Lung (tissue), 12 donors: ENCODE results near the gene SDF2L1. TPM values are rescaled to one million over a fixed set of nuclear protein-coding genes. Genes with fewer than 3 reads are reported as not detected.
A peak's percentile ranks its signal among the peaks of the same experiment; 100 is the strongest.

Experiments used
- ATAC-seq: fragments of 200-7000 bp; cut with Tn5 transposase; one replicate; pipeline ENCODE4 v1.9.1; 2020; ENCODE audit warnings: moderate number of reproducible peaks; ENCODE audit not compliant: insufficient read depth, low FRiP score
- DNase-seq, 3 donors: peaks; one replicate each; pipeline ENCODE4 v3.0.0-alpha.2; 2013 to 2017
- H3K27ac ChIP-seq, 2 donors: one replicate each; pipeline ENCODE4 v1.5.1; 2013; ENCODE audit warnings: mild to moderate bottlenecking in 2 of 2, moderate library complexity in 2 of 2, control low read depth in 1 of 2, inconsistent platforms in 1 of 2, low read depth in 1 of 2, low read length in 1 of 2
- H3K27me3 ChIP-seq, 3 donors: one replicate each; pipeline ENCODE4 v1.5.1; 2013; ENCODE audit warnings: low read length in 2 of 3; ENCODE audit not compliant: control insufficient read depth in 3 of 3, insufficient read depth in 3 of 3
- H3K36me3 ChIP-seq, 4 donors: one replicate each; pipeline ENCODE4 v1.5.1; 2013; ENCODE audit warnings: low read length in 4 of 4, mild to moderate bottlenecking in 1 of 4, moderate library complexity in 1 of 4; ENCODE audit not compliant: control insufficient read depth in 4 of 4, insufficient read depth in 4 of 4
- H3K4me1 ChIP-seq, 5 donors: one replicate each; pipeline ENCODE4 v1.5.1; 2013; ENCODE audit warnings: low read length in 5 of 5, mild to moderate bottlenecking in 2 of 5, moderate library complexity in 1 of 5; ENCODE audit not compliant: control insufficient read depth in 5 of 5, insufficient read depth in 5 of 5
- H3K4me3 ChIP-seq: one replicate; pipeline ENCODE4 v1.5.1; 2013; ENCODE audit warnings: mild to moderate bottlenecking, control low read depth, moderate library complexity
- H3K9ac ChIP-seq, 2 donors: one replicate each; pipeline ENCODE4 v1.5.1; 2013; ENCODE audit warnings: low read length in 2 of 2, control low read depth in 1 of 2; ENCODE audit not compliant: insufficient read depth in 1 of 2
- H3K9me3 ChIP-seq, 4 donors: one replicate each; pipeline ENCODE4 v1.5.1; 2013; ENCODE audit warnings: low read length in 3 of 4, mild to moderate bottlenecking in 1 of 4, moderate library complexity in 1 of 4; ENCODE audit not compliant: control insufficient read depth in 4 of 4, insufficient read depth in 3 of 4
- CTCF ChIP-seq: IDR thresholded peaks from 2 replicates; pipeline ENCODE4 v1.5.1; 2012; ENCODE audit warnings: mild to moderate bottlenecking; ENCODE audit errors: control extremely low read depth, extremely low read depth
- WGBS, 2 donors: extraction: QIAGEN DNeasy Blood & Tissue Kit; methylation state at CpG; one replicate each; pipeline ENCODE4 v1.1.7; 2013; 5-methylcytosine and 5-hydroxymethylcytosine counted together
- polyA plus RNA-seq, 2 donors: library from polyadenylated mRNA; stranded (reverse); fragments of 200-250 nt; gene quantifications; one replicate each; pipeline ENCODE4 v1.2.1, GENCODE V29; 2013
- total RNA-seq, 2 donors: library from RNA; depleted of rRNA in 1 of 2; stranded (reverse); fragments of >200 nt in 1 of 2; gene quantifications; one replicate each; pipeline ENCODE4 v1.2.1, GENCODE V29; 2014 to 2021
- donor health status: control.
- donor health status: control.
- donor health status: Bipolar disorder and iron deficiency.
- donor health status: healthy.
- donor health status: DM: yes; HTN: yes; CAD: no.

SDF2L1 gene
- total and polyA plus RNA-seq, 4 donors = 7.3 to 200 (median 78.1) TPM

GRCh38 chr22:21626735-21627469 lies 15.2 kb upstream of the SDF2L1 start:
- no peaks in the 10 kb centered on the region for H3K27me3 ChIP-seq
- ATAC-seq = no peak
- H3K27ac ChIP-seq = peak overlapping the region in 1 of 2 donors; percentile 5
- H3K9me3 ChIP-seq = no peaks in the 10 kb centered on the region
- H3K36me3 ChIP-seq = peaks cover 0 to 22% (median under 1%) of the 10 kb centered on the region in 4 donors
- TF ChIP-seq CTCF = no peak
- H3K9ac ChIP-seq = no peak overlapping the region
- no peak for DNase-seq
- no peak overlapping the region for H3K4me3 ChIP-seq
- WGBS, 2 donors = 84 to 87% methylated on average over 11 of the region's 11 CpGs
- H3K4me1 ChIP-seq = peaks cover 0 to 18% (median 10%) of the 10 kb centered on the region in 5 donors

GRCh38 chr22:21628386-21629254 lies 13.5 kb upstream of the SDF2L1 start:
- no peak for ATAC-seq
- peak overlapping the region in 1 of 2 donors; percentile 55 for H3K27ac ChIP-seq

More at GRCh38 chr22:21628386-21629254, 13.5 kb upstream of the SDF2L1 start:
- 71 to 73% methylated on average over 74 of the region's 74 CpGs for WGBS, 2 donors
- Histone ChIP-seq H3K9me3 (no peaks in the 10 kb centered on the region), H3K4me1 (peaks cover 0 to 13% (median 8%) of the 10 kb centered on the region in 5 donors), H3K36me3 (peaks cover 0 to 9% (median 0%) of the 10 kb centered on the region in 4 donors), H3K9ac (no peak overlapping the region), H3K27me3 (no peaks in the 10 kb centered on the region), H3K4me3 (peak overlapping the region; percentile 93)
- no peak for TF ChIP-seq CTCF
- DNase-seq = no peak
